Measurements from ENCODE around the gene DOCK2. TPM values are rescaled to one million over a fixed set of nuclear protein-coding genes. Genes with fewer than 3 reads are reported as not detected.

Gene DOCK2
- total RNA-seq, 1 donor from 2014 or later, result 3.9 TPM

GRCh38 chr5:169848271-169848670, 211.2 kb downstream of the DOCK2 start:
- DNase-seq (ENCODE audit: low read depth), result no peak
- Histone ChIP-seq H3K36me3 (ENCODE audit: control insufficient read depth, insufficient read depth, low read length) (no peaks in the 10 kb centered on the region), H3K27me3 (ENCODE audit: control insufficient read depth, insufficient read depth, low read length) (no peaks in the 10 kb centered on the region), H3K4me3 (ENCODE audit: low read depth, low read length) (no peak overlapping the region)
- TF ChIP-seq CTCF (IDR thresholded peaks at IDR 0.05; ENCODE audit: insufficient read depth, low read length, poor library complexity, severe bottlenecking), result no peak

GRCh38 chr5:169848792-169849191, 211.7 kb downstream of the DOCK2 start:
- DNase-seq (ENCODE audit: low read depth), result no peak
- Histone ChIP-seq H3K27me3 (ENCODE audit: control insufficient read depth, insufficient read depth, low read length) (no peaks in the 10 kb centered on the region), H3K4me3 (ENCODE audit: low read depth, low read length) (no peak overlapping the region), H3K36me3 (ENCODE audit: control insufficient read depth, insufficient read depth, low read length) (no peaks in the 10 kb centered on the region)
- no peak for TF ChIP-seq CTCF (IDR thresholded peaks at IDR 0.05; ENCODE audit: insufficient read depth, low read length, poor library complexity, severe bottlenecking)

- no peak for DNase-seq (ENCODE audit: low read depth)
These were observed 213.3 kb downstream of the DOCK2 start for GRCh38 chr5:169850409-169850808.

GRCh38 chr5:169851321-169851850, 214.3 kb downstream of the DOCK2 start:
- TF ChIP-seq CTCF (IDR thresholded peaks at IDR 0.05; ENCODE audit: insufficient read depth, low read length, poor library complexity, severe bottlenecking), result no peak
- H3K27me3 ChIP-seq (ENCODE audit: control insufficient read depth, insufficient read depth, low read length), result no peaks in the 10 kb centered on the region

More at GRCh38 chr5:169850409-169850808, 213.3 kb downstream of the DOCK2 start:
- TF ChIP-seq CTCF (IDR thresholded peaks at IDR 0.05; ENCODE audit: insufficient read depth, low read length, poor library complexity, severe bottlenecking), result peak; percentile 8
- Histone ChIP-seq H3K4me3 (ENCODE audit: low read depth, low read length) (no peak overlapping the region), H3K36me3 (ENCODE audit: control insufficient read depth, insufficient read depth, low read length) (no peaks in the 10 kb centered on the region), H3K27me3 (ENCODE audit: control insufficient read depth, insufficient read depth, low read length) (no peaks in the 10 kb centered on the region)

GRCh38 chr5:169856571-169856970, 219.5 kb downstream of the DOCK2 start:
- H3K4me3 ChIP-seq (ENCODE audit: low read depth, low read length), result no peak overlapping the region
- DNase-seq (ENCODE audit: low read depth), result peak; percentile 79
- no peak for TF ChIP-seq CTCF (IDR thresholded peaks at IDR 0.05; ENCODE audit: insufficient read depth, low read length, poor library complexity, severe bottlenecking)
- no peaks in the 10 kb centered on the region for H3K36me3 ChIP-seq (ENCODE audit: control insufficient read depth, insufficient read depth, low read length)
- no peaks in the 10 kb centered on the region for H3K27me3 ChIP-seq (ENCODE audit: control insufficient read depth, insufficient read depth, low read length)

More at GRCh38 chr5:169851321-169851850, 214.3 kb downstream of the DOCK2 start:
- no peaks in the 10 kb centered on the region for H3K36me3 ChIP-seq (ENCODE audit: control insufficient read depth, insufficient read depth, low read length)
- DNase-seq (ENCODE audit: low read depth), result no peak
- H3K4me3 ChIP-seq (ENCODE audit: low read depth, low read length), result no peak overlapping the region

- no peaks in the 10 kb centered on the region for H3K27me3 ChIP-seq (ENCODE audit: control insufficient read depth, insufficient read depth, low read length)
- DNase-seq (ENCODE audit: low read depth), result no peak
- no peak overlapping the region for H3K4me3 ChIP-seq (ENCODE audit: low read depth, low read length)
These were observed 223.5 kb downstream of the DOCK2 start for GRCh38 chr5:169860585-169860984.

More at GRCh38 chr5:169860585-169860984, 223.5 kb downstream of the DOCK2 start:
- no peak for TF ChIP-seq CTCF (IDR thresholded peaks at IDR 0.05; ENCODE audit: insufficient read depth, low read length, poor library complexity, severe bottlenecking)
- H3K36me3 ChIP-seq (ENCODE audit: control insufficient read depth, insufficient read depth, low read length), result no peaks in the 10 kb centered on the region
